ENCODE results near the gene RUNX2.

DNA sequence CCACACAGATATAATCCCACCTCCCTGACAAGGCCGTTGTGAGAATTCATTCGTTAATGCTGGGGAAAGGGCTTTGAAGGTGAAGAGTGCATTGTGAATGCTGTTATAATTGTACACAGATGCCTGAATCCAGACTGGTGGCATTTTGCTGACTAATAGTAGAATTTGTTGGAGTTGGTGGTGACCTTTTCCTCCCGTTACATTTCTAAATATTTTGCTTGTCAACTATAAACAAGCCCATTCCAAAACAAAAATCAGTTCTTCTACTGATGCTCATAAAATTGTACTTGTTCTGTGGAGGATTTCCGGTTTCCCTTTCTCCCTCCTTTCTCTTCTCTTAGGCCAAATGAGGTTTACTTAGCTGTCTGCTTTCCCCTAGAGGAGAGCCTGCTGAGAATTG, 302.7 kb downstream of the RUNX2 start:
- TF ChIP-seq EZH2phosphoT487 (IDR thresholded peaks at IDR 0.05; ENCODE audit: borderline replicate concordance, low read depth) (no peak), MEF2A (IDR thresholded peaks at IDR 0.05; ENCODE audit: borderline replicate concordance, low read depth) (no peak)
- TF ChIP-seq, protein P1, sequence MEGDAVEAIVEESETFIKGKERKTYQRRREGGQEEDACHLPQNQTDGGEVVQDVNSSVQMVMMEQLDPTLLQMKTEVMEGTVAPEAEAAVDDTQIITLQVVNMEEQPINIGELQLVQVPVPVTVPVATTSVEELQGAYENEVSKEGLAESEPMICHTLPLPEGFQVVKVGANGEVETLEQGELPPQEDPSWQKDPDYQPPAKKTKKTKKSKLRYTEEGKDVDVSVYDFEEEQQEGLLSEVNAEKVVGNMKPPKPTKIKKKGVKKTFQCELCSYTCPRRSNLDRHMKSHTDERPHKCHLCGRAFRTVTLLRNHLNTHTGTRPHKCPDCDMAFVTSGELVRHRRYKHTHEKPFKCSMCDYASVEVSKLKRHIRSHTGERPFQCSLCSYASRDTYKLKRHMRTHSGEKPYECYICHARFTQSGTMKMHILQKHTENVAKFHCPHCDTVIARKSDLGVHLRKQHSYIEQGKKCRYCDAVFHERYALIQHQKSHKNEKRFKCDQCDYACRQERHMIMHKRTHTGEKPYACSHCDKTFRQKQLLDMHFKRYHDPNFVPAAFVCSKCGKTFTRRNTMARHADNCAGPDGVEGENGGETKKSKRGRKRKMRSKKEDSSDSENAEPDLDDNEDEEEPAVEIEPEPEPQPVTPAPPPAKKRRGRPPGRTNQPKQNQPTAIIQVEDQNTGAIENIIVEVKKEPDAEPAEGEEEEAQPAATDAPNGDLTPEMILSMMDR (IDR thresholded peaks at IDR 0.05): no peak
